Measurements from ENCODE around the gene TGM2. TPM values are rescaled to one million over a fixed set of nuclear protein-coding genes. Genes with fewer than 3 reads are reported as not detected.
A peak's percentile ranks its signal among the peaks of the same experiment; 100 is the strongest.

Gene TGM2
- total and polyA plus RNA-seq, 9 of the 15 experiments (the other 6 are each of a cell fraction or from before 2014, with no cell fraction given): 5.5 to 78.5 (median 37.6) TPM

DNA sequence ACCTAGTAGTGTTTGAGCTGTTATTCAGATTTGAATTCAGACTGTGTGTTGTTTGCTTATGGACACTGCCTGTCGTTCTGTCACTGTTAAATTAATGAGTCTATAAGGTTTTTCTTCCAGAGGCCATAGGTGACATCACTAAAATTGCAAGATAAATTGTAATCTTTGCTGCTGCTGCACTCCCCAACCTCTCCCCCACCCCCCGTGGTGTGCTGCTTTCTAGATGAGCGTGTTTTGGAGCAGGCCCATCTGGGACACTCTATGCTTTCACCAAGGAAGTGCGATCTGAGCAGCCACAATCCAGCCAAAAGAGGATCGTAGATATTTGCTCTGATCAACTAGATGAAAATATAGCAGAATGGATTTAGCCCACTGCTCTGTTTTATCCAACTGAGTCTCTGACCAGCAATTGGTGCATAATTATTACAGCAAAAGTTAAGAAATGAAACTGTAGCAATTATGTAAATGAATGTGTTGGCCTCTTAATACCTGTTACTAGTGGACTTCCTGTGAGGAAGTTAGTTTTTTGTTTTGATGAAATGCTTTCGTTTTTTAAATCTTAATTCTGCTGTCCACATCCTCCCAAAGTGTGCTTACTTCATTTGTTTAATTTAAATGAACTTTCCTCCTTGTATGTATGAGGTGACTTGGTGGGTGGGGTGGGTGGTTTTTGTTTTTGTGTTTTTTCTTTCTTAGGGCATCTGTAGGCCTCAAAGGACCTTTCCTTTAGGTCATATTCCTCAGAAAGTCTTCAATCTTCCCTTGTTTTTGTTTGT lies 73.4 kb downstream of the TGM2 start (continued):
- TF ChIP-seq, protein P1, sequence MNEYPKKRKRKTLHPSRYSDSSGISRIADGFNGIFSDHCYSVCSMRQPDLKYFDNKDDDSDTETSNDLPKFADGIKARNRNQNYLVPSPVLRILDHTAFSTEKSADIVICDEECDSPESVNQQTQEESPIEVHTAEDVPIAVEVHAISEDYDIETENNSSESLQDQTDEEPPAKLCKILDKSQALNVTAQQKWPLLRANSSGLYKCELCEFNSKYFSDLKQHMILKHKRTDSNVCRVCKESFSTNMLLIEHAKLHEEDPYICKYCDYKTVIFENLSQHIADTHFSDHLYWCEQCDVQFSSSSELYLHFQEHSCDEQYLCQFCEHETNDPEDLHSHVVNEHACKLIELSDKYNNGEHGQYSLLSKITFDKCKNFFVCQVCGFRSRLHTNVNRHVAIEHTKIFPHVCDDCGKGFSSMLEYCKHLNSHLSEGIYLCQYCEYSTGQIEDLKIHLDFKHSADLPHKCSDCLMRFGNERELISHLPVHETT (CRISPR knock-in tag; conservative IDR thresholded peaks at IDR 0.05 in 1 of 2, IDR thresholded peaks at IDR 0.05 in 1 of 2): peak in 1 of 2 experiments; percentile 54; a peak in 1 of 4 replicates

DNA sequence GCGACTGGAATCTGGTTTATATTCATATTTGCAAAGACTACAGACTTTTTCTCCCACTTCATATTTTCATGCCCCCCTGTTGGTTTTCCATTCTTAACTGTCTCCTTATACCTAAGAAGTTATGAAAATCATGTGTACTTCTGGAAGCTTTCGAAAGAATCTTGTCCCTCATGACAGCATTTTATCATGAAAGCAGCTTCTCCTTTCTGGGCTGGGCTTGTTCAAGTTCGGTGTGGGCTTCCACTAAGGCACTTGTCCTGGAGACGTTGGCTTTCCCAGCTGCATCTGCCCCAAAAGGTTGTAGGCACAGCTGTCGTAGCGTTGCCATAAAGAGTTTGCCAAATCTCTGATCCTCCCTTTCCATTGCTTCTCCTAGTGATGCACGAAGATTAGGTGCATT lies 75.0 kb downstream of the TGM2 start:
- H3K79me2 ChIP-seq (ENCODE audit: control insufficient read depth, insufficient read depth, low read length): no peaks in the 10 kb centered on the region
- H3K36me3 ChIP-seq (ENCODE audit: control insufficient read depth, insufficient read depth, low read length): peaks cover 73% of the 10 kb centered on the region
- POLR2A ChIA-PET: interaction anchor here (0.7 to 1.6 kb wide), 2 partner anchors 17 to 28 kb away, joined by 3 to 6 read pairs; no protein-coding TSS in a partner anchor
- intact Hi-C loops (cut with micrococcal nuclease): no loop called here
- no peak for TF ChIP-seq EP400 (IDR thresholded peaks at IDR 0.05)
- TF ChIP-seq RFX5 (IDR thresholded peaks at IDR 0.05; ENCODE audit: low read depth, low read length): no peak
- TF ChIP-seq DIDO1 (tag; IDR thresholded peaks at IDR 0.05; ENCODE audit: low read depth): no peak
- peaks cover 2 to 49% of the 10 kb centered on the region in 2 experiments; a peak in 4 of 5 replicates for H3K4me1 ChIP-seq (replicated peaks in 1 of 2; ENCODE audit: control insufficient read depth in 2 of 2, insufficient read depth in 2 of 2, low read length in 2 of 2)
- in situ Hi-C loops (cut with MboI): no loop called here
- CTCF ChIA-PET (ENCODE audit: low intra/inter-chr PET ratio): no interaction called here
- 82% methylated on average over 7 of the region's 7 CpGs for WGBS (ENCODE audit: insufficient coverage, low coverage, missing lambda C conversion rate)
- no peaks in the 10 kb centered on the region for H3K9me1 ChIP-seq (ENCODE audit: control insufficient read depth, insufficient read depth, low read length)
- no peak overlapping the region for H3K27ac ChIP-seq (ENCODE audit: extremely low read depth, low read depth, low read length)
- no peaks in the 10 kb centered on the region for H3K27me3 ChIP-seq (ENCODE audit: control insufficient read depth in 2 of 2, insufficient read depth in 2 of 2, low read length in 2 of 2)
- H3K4me2 ChIP-seq (ENCODE audit: insufficient read depth, low read length): no peak overlapping the region
- FAIRE-seq (no peak), DNase-seq (ENCODE audit: extremely low read depth in 1 of 4, low spot score in 3 of 4) (no peak), ATAC-seq (no peak)
- no peak overlapping the region for H3K4me3 ChIP-seq
- BruUV-seq (replicated peaks): no TSS peak
- H2AFZ ChIP-seq (ENCODE audit: low read depth, low read length): no peak overlapping the region
- no peaks in the 10 kb centered on the region; the same call in 1 of the 2 replicates for H4K20me1 ChIP-seq (replicated peaks; ENCODE audit: control insufficient read depth, insufficient read depth, low read length)
- no peak overlapping the region for H3K9ac ChIP-seq (ENCODE audit: insufficient read depth in 1 of 2, low read depth in 2 of 2, low read length in 2 of 2)
- no peaks in the 10 kb centered on the region for H3K9me3 ChIP-seq (replicated peaks; ENCODE audit: control insufficient read depth, insufficient read depth, low read depth, low read length)
